HG02642 (cell line): ENCODE measurements around the gene CACUL1.

Experiments
- ATAC-seq: cut with Tn5 transposase; IDR thresholded peaks from one replicate; pipeline ENCODE4 v1.9.1; 2021; ENCODE audit warnings: mild to moderate bottlenecking; ENCODE audit not compliant: unreplicated experiment, poor library complexity

The CACUL1 gene

GRCh38 chr10:118737603-118738302 is 17.0 kb downstream of the CACUL1 start:
- no peak for ATAC-seq

GRCh38 chr10:118735294-118735693 is 19.5 kb downstream of the CACUL1 start:
- ATAC-seq = no peak

GRCh38 chr10:118734475-118734874 is 20.3 kb downstream of the CACUL1 start:
- ATAC-seq = no peak

GRCh38 chr10:118732245-118733165 is 22.3 kb downstream of the CACUL1 start:
- ATAC-seq = peak; percentile 65

- no peak for ATAC-seq
Measured at GRCh38 chr10:118730756-118731456, 23.9 kb downstream of the CACUL1 start.

GRCh38 chr10:118729641-118730258 is 25.0 kb downstream of the CACUL1 start:
- ATAC-seq = peak; percentile 82

- ATAC-seq = no peak
Measured at GRCh38 chr10:118729200-118729599, 25.6 kb downstream of the CACUL1 start.

GRCh38 chr10:118725886-118726500 is 28.8 kb downstream of the CACUL1 start:
- no peak for ATAC-seq

- ATAC-seq = no peak
Measured at GRCh38 chr10:118723466-118723865, 31.3 kb downstream of the CACUL1 start.

GRCh38 chr10:118721539-118721876 is 33.3 kb downstream of the CACUL1 start:
- no peak for ATAC-seq

- ATAC-seq = no peak
Measured at GRCh38 chr10:118720685-118721538, 33.9 kb downstream of the CACUL1 start.

GRCh38 chr10:118714366-118714765 is 40.4 kb downstream of the CACUL1 start:
- ATAC-seq = no peak

- ATAC-seq = no peak
Measured at GRCh38 chr10:118712930-118713634, 41.7 kb downstream of the CACUL1 start.

- no peak for ATAC-seq
Measured at GRCh38 chr10:118712080-118712479, 42.7 kb downstream of the CACUL1 start.

- no peak for ATAC-seq
Measured at GRCh38 chr10:118710487-118710886, 44.3 kb downstream of the CACUL1 start.

GRCh38 chr10:118708571-118708970 is 46.2 kb downstream of the CACUL1 start:
- no peak for ATAC-seq

GRCh38 chr10:118704711-118705110 is 50.1 kb downstream of the CACUL1 start:
- ATAC-seq = no peak

GRCh38 chr10:118701529-118702323 is 53.0 kb downstream of the CACUL1 start:
- no peak for ATAC-seq
